Activated T-cell treated with anti-CD3 and anti-CD28 coated beads for 48 hours (primary cell): ENCODE data around the gene GSE1.
"Not testable (repeated sequence)": the region's sequence is repeated elsewhere in the genome, so short reads cannot be mapped to it uniquely, and the experiment has no call there.

Experiments
- DNase-seq: peaks from one replicate; pipeline ENCODE4 v3.0.0-alpha.2; 2020; ENCODE audit warnings: low read depth

Gene GSE1

GRCh38 chr16:85592277-85592676 is 20.8 kb upstream of the GSE1 start:
- DNase-seq = not testable (repeated sequence)

- DNase-seq = no peak
These were observed 20.2 kb upstream of the GSE1 start for GRCh38 chr16:85592700-85593493.

GRCh38 chr16:85593494-85594221 is 19.5 kb upstream of the GSE1 start:
- no peak for DNase-seq

GRCh38 chr16:85594273-85594977 is 18.7 kb upstream of the GSE1 start:
- DNase-seq = no peak

- DNase-seq = no peak
These were observed 18.0 kb upstream of the GSE1 start for GRCh38 chr16:85594978-85595661.

- DNase-seq = no peak
These were observed 17.2 kb upstream of the GSE1 start for GRCh38 chr16:85595812-85596502.

- no peak for DNase-seq
These were observed 15.0 kb upstream of the GSE1 start for GRCh38 chr16:85598141-85598540.

- no peak for DNase-seq
These were observed 13.0 kb upstream of the GSE1 start for GRCh38 chr16:85600078-85600477.

GRCh38 chr16:85600530-85601271 is 12.4 kb upstream of the GSE1 start:
- DNase-seq = no peak

GRCh38 chr16:85601272-85601639 is 11.9 kb upstream of the GSE1 start:
- no peak for DNase-seq

GRCh38 chr16:85601730-85602401 is 11.3 kb upstream of the GSE1 start:
- no peak for DNase-seq

- no peak for DNase-seq
These were observed 10.5 kb upstream of the GSE1 start for GRCh38 chr16:85602402-85603202.

GRCh38 chr16:85603203-85603755 is 9.8 kb upstream of the GSE1 start:
- no peak for DNase-seq

GRCh38 chr16:85604145-85604705 is 8.9 kb upstream of the GSE1 start:
- no peak for DNase-seq

GRCh38 chr16:85605051-85605911 is 7.8 kb upstream of the GSE1 start:
- no peak for DNase-seq

GRCh38 chr16:85605912-85606841 is 6.9 kb upstream of the GSE1 start:
- no peak for DNase-seq

- DNase-seq = no peak
These were observed 6.2 kb upstream of the GSE1 start for GRCh38 chr16:85606904-85607303.
